Kidney (tissue), 14 donors: ENCODE data around the gene DDX51. TPM values are rescaled to one million over a fixed set of nuclear protein-coding genes. Genes with fewer than 3 reads are reported as not detected.

Source experiments
- DNase-seq, 5 donors: peaks; one replicate each; pipeline ENCODE4 v3.0.0-alpha.2; 2013 to 2020
- FAIRE-seq: peaks from 2 replicates; lab custom pipeline; 2012; peaks lifted over from hg19 to GRCh38; lab: Jason Lieb, UNC
- H3K27ac ChIP-seq, 2 donors: one replicate each; pipeline ENCODE4 v1.7.0; 2013; ENCODE audit warnings: low read depth in 2 of 2, low read length in 2 of 2, inconsistent platforms in 1 of 2
- H3K27me3 ChIP-seq: one replicate; pipeline ENCODE4 v1.7.1; 2013; ENCODE audit warnings: low read length, inconsistent platforms; ENCODE audit not compliant: control insufficient read depth, insufficient read depth
- H3K36me3 ChIP-seq, 3 donors: one replicate each; pipeline versions ENCODE4 v1.7.0 to v1.7.1; 2013; ENCODE audit warnings: low read length in 3 of 3, control low read depth in 1 of 3, inconsistent platforms in 1 of 3; ENCODE audit not compliant: insufficient read depth in 3 of 3, control insufficient read depth in 2 of 3
- H3K4me1 ChIP-seq, 3 donors: one replicate each; pipeline versions ENCODE4 v1.7.0 to v1.7.1; 2013; ENCODE audit warnings: low read length in 3 of 3, inconsistent platforms in 1 of 3, low read depth in 1 of 3; ENCODE audit not compliant: control insufficient read depth in 2 of 3, insufficient read depth in 2 of 3
- H3K4me3 ChIP-seq, 3 donors: one replicate each; pipeline versions ENCODE4 v1.7.0 to v1.8.1; 2013; ENCODE audit warnings: low read length in 3 of 3, control low read depth in 1 of 3, inconsistent platforms in 1 of 3
- H3K9ac ChIP-seq, 3 donors: one replicate each; pipeline versions ENCODE4 v1.7.0 to v1.7.1; 2013; ENCODE audit warnings: low read length in 3 of 3, control low read depth in 1 of 3, inconsistent platforms in 1 of 3
- H3K9me3 ChIP-seq, 3 donors: one replicate each; pipeline versions ENCODE4 v1.7.0 to v1.7.1; 2013; ENCODE audit warnings: low read length in 3 of 3, control low read depth in 1 of 3, inconsistent platforms in 1 of 3; ENCODE audit not compliant: control insufficient read depth in 2 of 3, insufficient read depth in 1 of 3
- intact Hi-C: fragments of 100-400 bp; cut with DNase I; formaldehyde crosslinking; loops from one replicate; pipeline ENCODE4 v1.11.1; 2022
- polyA plus RNA-seq: library from polyadenylated mRNA; stranded (reverse); fragments of 350-450 nt; fragmentation: Illumina TruSeq; extraction: RNeasy Lipid Tissue Mini Kit (QIAGEN cat#74804); gene quantifications from one replicate; pipeline ENCODE4 v1.2.3, GENCODE V29; 2014; ENCODE audit warnings: low read depth, low replicate concordance; ENCODE audit not compliant: insufficient read depth
- total RNA-seq: library from RNA; stranded (reverse); fragmentation: NEBNext Ultra II Directional; extraction: Animal tissue kit (Norgen Biotek cat#: 25700); gene quantifications from one replicate; pipeline ENCODE4 v1.2.1, GENCODE V29; 2021
- TF ChIP-seq, protein P1 (sequence below): IDR thresholded peaks from 3 replicates; pipeline ENCODE4 v1.5.1; 2012; ENCODE audit warnings: mild to moderate bottlenecking, moderate library complexity, borderline replicate concordance; ENCODE audit not compliant: insufficient read depth; ENCODE audit errors: extremely low read depth
- donor health status: control.
- donor health status: control.
- donor health status: control.
- donor health status: control.
- donor health status: control.
- donor health status: DM: yes; HTN: yes; CAD: no.
- donor health status: Normal renal cell carcinoma (clear cell type).

The DDX51 gene
- total and polyA plus RNA-seq, 2 donors from 2014 or later = 10.3 to 19.6 TPM

DNA sequence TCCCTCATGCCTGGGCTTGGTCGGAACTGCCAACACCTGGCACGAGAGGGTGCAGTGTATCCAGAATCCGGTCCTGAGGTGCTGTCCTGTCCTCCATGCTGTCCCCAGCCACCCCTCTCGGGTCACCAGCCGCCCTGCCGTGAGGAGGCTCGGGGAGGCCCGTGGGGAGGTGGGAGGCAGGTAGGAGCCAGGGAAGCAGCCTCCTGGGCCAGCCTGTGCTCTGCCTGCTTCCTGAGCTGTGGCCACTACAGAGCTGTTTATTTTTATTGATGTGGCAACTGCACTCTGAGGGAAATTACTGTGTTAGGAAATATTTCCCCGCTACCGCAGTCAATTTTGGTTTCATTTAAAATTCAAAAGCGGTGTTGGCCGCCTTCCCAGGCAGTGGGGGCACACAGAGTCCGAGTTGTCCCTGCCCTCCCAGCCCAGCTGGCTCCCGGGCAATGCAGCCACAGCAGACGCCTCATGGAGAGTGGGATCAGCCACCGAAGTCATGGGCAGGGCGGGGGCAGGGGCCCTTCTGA, 18.5 kb upstream of the DDX51 start:
- H3K9ac ChIP-seq = no peak overlapping the region
- H3K4me1 ChIP-seq = peaks cover 0 to 6% (median 2%) of the 10 kb centered on the region in 3 donors
- no peak overlapping the region for H3K4me3 ChIP-seq
- FAIRE-seq = no peak
- peaks cover 0 to 6% (median 0%) of the 10 kb centered on the region in 3 donors for H3K9me3 ChIP-seq
- no peak overlapping the region for H3K27ac ChIP-seq
- peaks cover 3% of the 10 kb centered on the region for H3K27me3 ChIP-seq
- peaks cover 0 to 7% (median 5%) of the 10 kb centered on the region in 3 donors for H3K36me3 ChIP-seq
- peak in 2 of 5 donors; percentile 56 to 94 for DNase-seq
- intact Hi-C loops = no loop called here
- TF ChIP-seq, protein P1, sequence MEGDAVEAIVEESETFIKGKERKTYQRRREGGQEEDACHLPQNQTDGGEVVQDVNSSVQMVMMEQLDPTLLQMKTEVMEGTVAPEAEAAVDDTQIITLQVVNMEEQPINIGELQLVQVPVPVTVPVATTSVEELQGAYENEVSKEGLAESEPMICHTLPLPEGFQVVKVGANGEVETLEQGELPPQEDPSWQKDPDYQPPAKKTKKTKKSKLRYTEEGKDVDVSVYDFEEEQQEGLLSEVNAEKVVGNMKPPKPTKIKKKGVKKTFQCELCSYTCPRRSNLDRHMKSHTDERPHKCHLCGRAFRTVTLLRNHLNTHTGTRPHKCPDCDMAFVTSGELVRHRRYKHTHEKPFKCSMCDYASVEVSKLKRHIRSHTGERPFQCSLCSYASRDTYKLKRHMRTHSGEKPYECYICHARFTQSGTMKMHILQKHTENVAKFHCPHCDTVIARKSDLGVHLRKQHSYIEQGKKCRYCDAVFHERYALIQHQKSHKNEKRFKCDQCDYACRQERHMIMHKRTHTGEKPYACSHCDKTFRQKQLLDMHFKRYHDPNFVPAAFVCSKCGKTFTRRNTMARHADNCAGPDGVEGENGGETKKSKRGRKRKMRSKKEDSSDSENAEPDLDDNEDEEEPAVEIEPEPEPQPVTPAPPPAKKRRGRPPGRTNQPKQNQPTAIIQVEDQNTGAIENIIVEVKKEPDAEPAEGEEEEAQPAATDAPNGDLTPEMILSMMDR = no peak

DNA sequence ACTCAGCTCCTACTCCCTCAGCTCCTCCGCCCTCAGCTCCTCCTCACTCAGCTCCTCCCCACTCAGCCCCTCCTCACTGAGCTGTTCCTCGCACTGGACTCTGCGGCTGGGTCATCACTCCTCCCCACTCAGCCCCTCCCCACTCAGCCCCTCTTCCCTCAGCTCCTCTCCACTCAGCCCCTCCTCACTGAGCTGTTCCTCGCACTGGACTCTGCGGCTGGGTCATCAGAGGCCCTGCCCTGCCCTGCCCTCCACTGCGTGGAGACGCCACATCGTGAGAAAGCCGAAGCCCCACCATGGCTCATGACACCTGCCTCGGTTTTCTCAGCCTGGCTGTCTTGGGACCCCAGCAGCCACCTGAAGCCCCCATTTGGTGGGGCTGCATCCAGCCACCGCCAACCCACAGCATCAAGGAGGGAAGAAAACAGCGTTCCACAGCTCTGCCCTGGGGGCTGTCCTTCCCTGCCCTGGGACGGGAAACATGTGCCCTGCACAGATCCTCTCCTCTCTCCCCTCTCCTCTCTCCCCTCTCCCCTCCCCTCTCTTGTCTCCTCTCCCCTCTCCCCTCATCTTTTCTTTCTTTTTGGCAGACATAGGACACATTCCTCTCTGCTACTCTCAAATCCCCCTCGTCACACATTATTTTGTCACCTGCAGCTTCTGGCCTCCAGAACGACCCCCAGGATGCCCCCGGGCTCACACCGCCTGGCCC, 17.8 kb upstream of the DDX51 start:
- Histone ChIP-seq H3K27ac (no peak overlapping the region), H3K4me1 (peaks cover 0 to 6% (median 4%) of the 10 kb centered on the region in 3 donors), H3K9me3 (peaks cover 0 to 10% (median 0%) of the 10 kb centered on the region in 3 donors), H3K4me3 (no peak overlapping the region), H3K36me3 (peaks cover 3 to 13% (median 9%) of the 10 kb centered on the region in 3 donors), H3K9ac (no peak overlapping the region), H3K27me3 (peaks cover 3% of the 10 kb centered on the region)
- FAIRE-seq (no peak), DNase-seq (peak in 1 of 5 donors; percentile 72)
- TF ChIP-seq, protein P1 = no peak
- intact Hi-C loops = no loop called here

DNA sequence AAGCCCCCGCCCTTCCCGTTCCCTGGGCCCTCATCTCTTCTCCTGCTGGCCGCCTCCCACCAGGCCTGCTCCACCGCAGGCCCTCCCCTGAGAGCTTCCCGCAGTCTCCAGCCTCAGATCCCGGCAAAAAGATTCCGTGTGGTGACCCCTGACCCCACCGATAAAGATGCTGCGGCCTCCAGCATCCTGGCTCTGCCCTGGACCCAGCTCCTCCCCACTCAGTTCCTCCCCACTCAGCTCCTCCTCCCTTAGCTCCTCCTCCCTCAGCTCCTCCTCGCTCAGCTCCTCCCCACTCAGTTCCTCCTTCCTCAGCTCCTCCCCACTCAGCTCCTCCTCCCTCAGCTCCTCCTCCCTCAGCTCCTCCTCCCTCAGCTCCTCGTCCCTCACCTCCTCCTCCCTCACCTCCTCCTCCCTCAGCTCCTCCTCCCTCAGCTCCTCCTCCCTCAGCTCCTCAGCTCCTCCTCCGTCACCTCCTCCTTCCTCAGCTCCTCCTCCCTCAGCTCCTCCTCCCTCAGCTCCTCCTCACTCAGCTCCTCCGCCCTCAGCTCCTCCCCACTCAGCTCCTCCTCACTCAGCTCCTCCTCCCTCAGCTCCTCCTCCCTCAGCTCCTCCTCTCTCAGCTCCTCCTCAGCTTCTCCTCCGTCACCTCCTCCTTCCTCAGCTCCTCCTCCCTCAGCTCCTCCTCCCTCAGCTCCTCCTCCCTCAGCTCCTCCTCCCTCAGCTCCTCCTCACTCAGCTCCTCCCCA, 17.1 kb upstream of the DDX51 start:
- DNase-seq = peak in 1 of 5 donors; percentile 79
- Histone ChIP-seq H3K9ac (no peak overlapping the region), H3K27ac (no peak overlapping the region), H3K9me3 (peaks cover 0 to 16% (median 0%) of the 10 kb centered on the region in 3 donors), H3K4me1 (peaks cover 0 to 6% (median 5%) of the 10 kb centered on the region in 3 donors), H3K27me3 (peaks cover 5% of the 10 kb centered on the region), H3K36me3 (peaks cover 11 to 21% (median 16%) of the 10 kb centered on the region in 3 donors), H3K4me3 (no peak overlapping the region)
- TF ChIP-seq, protein P1 = no peak
- no peak for FAIRE-seq
- intact Hi-C loops = no loop called here
